HG02981 (cell line): ENCODE data around the gene EHBP1.

Source experiments
- ATAC-seq: cut with Tn5 transposase; IDR thresholded peaks from one replicate; pipeline ENCODE4 v1.9.1; 2021; ENCODE audit warnings: mild to moderate bottlenecking, moderate library complexity; ENCODE audit not compliant: unreplicated experiment

The EHBP1 gene

GRCh38 chr2:63047321-63048279 is 342.1 kb downstream of the EHBP1 start:
- ATAC-seq, result peak; percentile 23

- ATAC-seq, result no peak
These were observed 343.1 kb downstream of the EHBP1 start for GRCh38 chr2:63048367-63049171.

GRCh38 chr2:63049211-63049969 is 343.9 kb downstream of the EHBP1 start:
- ATAC-seq, result no peak

GRCh38 chr2:63049970-63050333 is 344.4 kb downstream of the EHBP1 start:
- no peak for ATAC-seq

GRCh38 chr2:63050334-63051041 is 345.0 kb downstream of the EHBP1 start, which contains the start of gene OTX1:
Gene OTX1, plus strand, starts transcription at chr2:63050830. Its CDS starts 2,161 bp downstream, at chr2:63052991.
- peak; percentile 76 for ATAC-seq

GRCh38 chr2:63051042-63051794 is 345.7 kb downstream of the EHBP1 start:
- ATAC-seq, result no peak

GRCh38 chr2:63051795-63052333 is 346.4 kb downstream of the EHBP1 start:
- no peak for ATAC-seq

- no peak for ATAC-seq
These were observed 347.0 kb downstream of the EHBP1 start for GRCh38 chr2:63052411-63053080.

- ATAC-seq, result no peak
These were observed 347.8 kb downstream of the EHBP1 start for GRCh38 chr2:63053081-63053888.

GRCh38 chr2:63053889-63054602 is 348.5 kb downstream of the EHBP1 start:
- ATAC-seq, result no peak

GRCh38 chr2:63054841-63055225 is 349.3 kb downstream of the EHBP1 start:
- no peak for ATAC-seq

GRCh38 chr2:63055226-63056106 is 350.0 kb downstream of the EHBP1 start:
- no peak for ATAC-seq

GRCh38 chr2:63056107-63057050 is 350.9 kb downstream of the EHBP1 start:
- peak; percentile 30 for ATAC-seq

GRCh38 chr2:63057249-63058143 is 352.0 kb downstream of the EHBP1 start:
- no peak for ATAC-seq
